GM12878 (cell line): ENCODE data around the gene C17orf107. TPM values are rescaled to one million over a fixed set of nuclear protein-coding genes. Genes with fewer than 3 reads are reported as not detected.

Experiments
- BCL11A ChIP-seq: IDR thresholded peaks from 2 replicates; pipeline ENCODE4 v1.6.1; 2011; ENCODE audit warnings: low read depth, low read length
- CHD1 ChIP-seq: IDR thresholded peaks from 2 replicates; pipeline ENCODE4 v1.6.1; 2012; ENCODE audit warnings: low read depth, low read length, improper control_type of control experiment
- EED ChIP-seq: sonication (generic); IDR thresholded peaks from 2 replicates; pipeline ENCODE4 v1.6.1; 2016; ENCODE audit warnings: antibody characterized with exemption, low read depth
- NFYA ChIP-seq: IDR thresholded peaks from 2 replicates; pipeline ENCODE4 v1.6.1; 2011; ENCODE audit warnings: low read depth, mild to moderate bottlenecking, low read length, improper control_type of control experiment, borderline replicate concordance
- RBBP5 ChIP-seq: fragments of 200-600 bp; sonication (generic); conservative IDR thresholded peaks from 2 replicates; pipeline ENCODE4 v1.6.1; 2016
- polyA plus RNA-seq, 11 experiments: library from polyadenylated mRNA; depleted of rRNA in 4 of 11; unstranded in 6 of 11; stranded (reverse) in 5 of 11; fragments of >200 nt; fragmentation: Nextera tagmentation in 4 of 11; fragmentation: Illumina TruSeq in 1 of 11; extraction: Ambion mirVana in 4 of 11; extraction: Trizol in 1 of 11; gene quantifications; 1 replicate in 1 of 11; 2 replicates in 10 of 11; pipeline versions ENCODE4 v1.2.1 to v1.2.3, GENCODE V29; 2011 to 2016; ENCODE audit warnings: inconsistent platforms in 2 of 11, missing spikeins in 2 of 11, low read depth in 1 of 11
- total RNA-seq, 4 experiments: library from RNA; depleted of rRNA in 3 of 4; stranded (reverse); fragments of >200 nt in 3 of 4; fragmentation: Illumina TruSeq in 1 of 4; extraction: Trizol in 1 of 4; gene quantifications; 2 replicates each; pipeline versions ENCODE4 v1.2.1 to v1.2.3, GENCODE V29; 2013 to 2021
- TF ChIP-seq, protein P1 (sequence below): fragments of 450-650 bp; IDR thresholded peaks from 2 replicates; pipeline ENCODE4 v1.6.1; 2016; ENCODE audit warnings: mild to moderate bottlenecking, moderate library complexity, borderline replicate concordance
- TF ChIP-seq, protein P2 (sequence below): fragments of 450-650 bp; IDR thresholded peaks from 2 replicates; pipeline ENCODE4 v1.6.1; 2018; ENCODE audit warnings: mild to moderate bottlenecking, low read depth, moderate library complexity; ENCODE audit not compliant: partially characterized antibody
- TF ChIP-seq, protein P3 (sequence below): fragments of 450-650 bp; IDR thresholded peaks from 2 replicates; pipeline ENCODE4 v1.6.1; 2018; ENCODE audit warnings: borderline replicate concordance, mild to moderate bottlenecking; ENCODE audit not compliant: partially characterized antibody
- TF ChIP-seq, protein P4 (sequence below): fragments of 450-650 bp; IDR thresholded peaks from 2 replicates; pipeline ENCODE4 v1.6.1; 2017; ENCODE audit warnings: mild to moderate bottlenecking, moderate library complexity
- TF ChIP-seq, protein P5 (sequence below): IDR thresholded peaks from 2 replicates; pipeline ENCODE4 v1.6.1; 2011; ENCODE audit warnings: borderline replicate concordance, low read depth, mild to moderate bottlenecking, moderate library complexity, low read length; ENCODE audit not compliant: insufficient read depth, poor library complexity, severe bottlenecking

C17orf107 gene
- total and polyA plus RNA-seq, 10 of the 15 experiments (the other 5 are each of a cell fraction or from before 2014, with no cell fraction given) = 0.05 to 0.46 (median 0.11) TPM; not detected in 3

DNA sequence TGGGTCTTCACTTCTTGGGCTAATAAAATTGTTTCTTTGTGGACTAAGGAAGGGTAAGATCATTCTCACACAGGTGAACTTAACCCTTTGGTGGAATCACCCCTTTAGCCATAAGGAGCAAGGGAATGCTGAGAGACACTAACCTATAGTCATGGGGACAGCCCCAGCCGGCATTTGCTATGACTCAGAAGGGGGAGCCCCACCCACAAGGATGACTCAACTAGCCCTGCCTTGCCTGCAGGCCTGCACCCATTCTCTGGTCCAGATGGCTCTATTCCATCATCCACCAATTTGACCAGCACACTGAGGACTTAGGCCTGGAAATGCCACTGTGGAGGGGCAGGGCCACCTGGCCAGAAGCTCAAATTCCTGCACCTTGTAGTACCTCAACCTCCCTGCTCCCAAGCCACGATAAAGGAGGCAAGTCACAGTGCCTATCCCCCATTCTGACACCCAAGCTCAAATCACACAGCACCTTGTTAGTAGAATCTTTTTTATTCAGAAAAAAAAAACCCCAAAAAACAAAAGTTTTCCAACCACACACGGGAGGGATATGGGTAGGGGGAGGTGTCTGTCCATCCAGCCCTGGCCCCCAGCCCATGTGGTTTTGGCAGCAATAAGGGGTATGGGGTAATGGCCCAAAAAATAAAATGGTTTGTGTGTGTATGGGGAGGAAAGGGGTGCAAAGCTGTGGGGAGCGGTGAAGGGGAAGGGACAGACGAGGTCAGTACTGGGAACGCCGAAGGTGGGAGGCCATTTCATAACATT is 46.0 kb downstream of the C17orf107 start (continued):
- TF ChIP-seq, protein P1, sequence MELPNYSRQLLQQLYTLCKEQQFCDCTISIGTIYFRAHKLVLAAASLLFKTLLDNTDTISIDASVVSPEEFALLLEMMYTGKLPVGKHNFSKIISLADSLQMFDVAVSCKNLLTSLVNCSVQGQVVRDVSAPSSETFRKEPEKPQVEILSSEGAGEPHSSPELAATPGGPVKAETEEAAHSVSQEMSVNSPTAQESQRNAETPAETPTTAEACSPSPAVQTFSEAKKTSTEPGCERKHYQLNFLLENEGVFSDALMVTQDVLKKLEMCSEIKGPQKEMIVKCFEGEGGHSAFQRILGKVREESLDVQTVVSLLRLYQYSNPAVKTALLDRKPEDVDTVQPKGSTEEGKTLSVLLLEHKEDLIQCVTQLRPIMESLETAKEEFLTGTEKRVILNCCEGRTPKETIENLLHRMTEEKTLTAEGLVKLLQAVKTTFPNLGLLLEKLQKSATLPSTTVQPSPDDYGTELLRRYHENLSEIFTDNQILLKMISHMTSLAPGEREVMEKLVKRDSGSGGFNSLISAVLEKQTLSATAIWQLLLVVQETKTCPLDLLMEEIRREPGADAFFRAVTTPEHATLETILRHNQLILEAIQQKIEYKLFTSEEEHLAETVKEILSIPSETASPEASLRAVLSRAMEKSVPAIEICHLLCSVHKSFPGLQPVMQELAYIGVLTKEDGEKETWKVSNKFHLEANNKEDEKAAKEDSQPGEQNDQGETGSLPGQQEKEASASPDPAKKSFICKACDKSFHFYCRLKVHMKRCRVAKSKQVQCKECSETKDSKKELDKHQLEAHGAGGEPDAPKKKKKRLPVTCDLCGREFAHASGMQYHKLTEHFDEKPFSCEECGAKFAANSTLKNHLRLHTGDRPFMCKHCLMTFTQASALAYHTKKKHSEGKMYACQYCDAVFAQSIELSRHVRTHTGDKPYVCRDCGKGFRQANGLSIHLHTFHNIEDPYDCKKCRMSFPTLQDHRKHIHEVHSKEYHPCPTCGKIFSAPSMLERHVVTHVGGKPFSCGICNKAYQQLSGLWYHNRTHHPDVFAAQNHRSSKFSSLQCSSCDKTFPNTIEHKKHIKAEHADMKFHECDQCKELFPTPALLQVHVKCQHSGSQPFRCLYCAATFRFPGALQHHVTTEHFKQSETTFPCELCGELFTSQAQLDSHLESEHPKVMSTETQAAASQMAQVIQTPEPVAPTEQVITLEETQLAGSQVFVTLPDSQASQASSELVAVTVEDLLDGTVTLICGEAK = no peak
- TF ChIP-seq NFYA (no peak), RBBP5 (no peak), EED (peak; percentile 87), BCL11A (peak; percentile 92), CHD1 (no peak)
- TF ChIP-seq, protein P2, sequence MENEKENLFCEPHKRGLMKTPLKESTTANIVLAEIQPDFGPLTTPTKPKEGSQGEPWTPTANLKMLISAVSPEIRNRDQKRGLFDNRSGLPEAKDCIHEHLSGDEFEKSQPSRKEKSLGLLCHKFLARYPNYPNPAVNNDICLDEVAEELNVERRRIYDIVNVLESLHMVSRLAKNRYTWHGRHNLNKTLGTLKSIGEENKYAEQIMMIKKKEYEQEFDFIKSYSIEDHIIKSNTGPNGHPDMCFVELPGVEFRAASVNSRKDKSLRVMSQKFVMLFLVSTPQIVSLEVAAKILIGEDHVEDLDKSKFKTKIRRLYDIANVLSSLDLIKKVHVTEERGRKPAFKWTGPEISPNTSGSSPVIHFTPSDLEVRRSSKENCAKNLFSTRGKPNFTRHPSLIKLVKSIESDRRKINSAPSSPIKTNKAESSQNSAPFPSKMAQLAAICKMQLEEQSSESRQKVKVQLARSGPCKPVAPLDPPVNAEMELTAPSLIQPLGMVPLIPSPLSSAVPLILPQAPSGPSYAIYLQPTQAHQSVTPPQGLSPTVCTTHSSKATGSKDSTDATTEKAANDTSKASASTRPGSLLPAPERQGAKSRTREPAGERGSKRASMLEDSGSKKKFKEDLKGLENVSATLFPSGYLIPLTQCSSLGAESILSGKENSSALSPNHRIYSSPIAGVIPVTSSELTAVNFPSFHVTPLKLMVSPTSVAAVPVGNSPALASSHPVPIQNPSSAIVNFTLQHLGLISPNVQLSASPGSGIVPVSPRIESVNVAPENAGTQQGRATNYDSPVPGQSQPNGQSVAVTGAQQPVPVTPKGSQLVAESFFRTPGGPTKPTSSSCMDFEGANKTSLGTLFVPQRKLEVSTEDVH = no peak
- TF ChIP-seq, protein P3, sequence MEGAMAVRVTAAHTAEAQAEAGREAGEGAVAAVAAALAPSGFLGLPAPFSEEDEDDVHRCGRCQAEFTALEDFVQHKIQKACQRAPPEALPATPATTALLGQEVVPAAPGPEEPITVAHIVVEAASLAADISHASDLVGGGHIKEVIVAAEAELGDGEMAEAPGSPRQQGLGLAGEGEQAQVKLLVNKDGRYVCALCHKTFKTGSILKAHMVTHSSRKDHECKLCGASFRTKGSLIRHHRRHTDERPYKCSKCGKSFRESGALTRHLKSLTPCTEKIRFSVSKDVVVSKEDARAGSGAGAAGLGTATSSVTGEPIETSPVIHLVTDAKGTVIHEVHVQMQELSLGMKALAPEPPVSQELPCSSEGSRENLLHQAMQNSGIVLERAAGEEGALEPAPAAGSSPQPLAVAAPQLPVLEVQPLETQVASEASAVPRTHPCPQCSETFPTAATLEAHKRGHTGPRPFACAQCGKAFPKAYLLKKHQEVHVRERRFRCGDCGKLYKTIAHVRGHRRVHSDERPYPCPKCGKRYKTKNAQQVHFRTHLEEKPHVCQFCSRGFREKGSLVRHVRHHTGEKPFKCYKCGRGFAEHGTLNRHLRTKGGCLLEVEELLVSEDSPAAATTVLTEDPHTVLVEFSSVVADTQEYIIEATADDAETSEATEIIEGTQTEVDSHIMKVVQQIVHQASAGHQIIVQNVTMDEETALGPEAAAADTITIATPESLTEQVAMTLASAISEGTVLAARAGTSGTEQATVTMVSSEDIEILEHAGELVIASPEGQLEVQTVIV = no peak
- TF ChIP-seq, protein P4, sequence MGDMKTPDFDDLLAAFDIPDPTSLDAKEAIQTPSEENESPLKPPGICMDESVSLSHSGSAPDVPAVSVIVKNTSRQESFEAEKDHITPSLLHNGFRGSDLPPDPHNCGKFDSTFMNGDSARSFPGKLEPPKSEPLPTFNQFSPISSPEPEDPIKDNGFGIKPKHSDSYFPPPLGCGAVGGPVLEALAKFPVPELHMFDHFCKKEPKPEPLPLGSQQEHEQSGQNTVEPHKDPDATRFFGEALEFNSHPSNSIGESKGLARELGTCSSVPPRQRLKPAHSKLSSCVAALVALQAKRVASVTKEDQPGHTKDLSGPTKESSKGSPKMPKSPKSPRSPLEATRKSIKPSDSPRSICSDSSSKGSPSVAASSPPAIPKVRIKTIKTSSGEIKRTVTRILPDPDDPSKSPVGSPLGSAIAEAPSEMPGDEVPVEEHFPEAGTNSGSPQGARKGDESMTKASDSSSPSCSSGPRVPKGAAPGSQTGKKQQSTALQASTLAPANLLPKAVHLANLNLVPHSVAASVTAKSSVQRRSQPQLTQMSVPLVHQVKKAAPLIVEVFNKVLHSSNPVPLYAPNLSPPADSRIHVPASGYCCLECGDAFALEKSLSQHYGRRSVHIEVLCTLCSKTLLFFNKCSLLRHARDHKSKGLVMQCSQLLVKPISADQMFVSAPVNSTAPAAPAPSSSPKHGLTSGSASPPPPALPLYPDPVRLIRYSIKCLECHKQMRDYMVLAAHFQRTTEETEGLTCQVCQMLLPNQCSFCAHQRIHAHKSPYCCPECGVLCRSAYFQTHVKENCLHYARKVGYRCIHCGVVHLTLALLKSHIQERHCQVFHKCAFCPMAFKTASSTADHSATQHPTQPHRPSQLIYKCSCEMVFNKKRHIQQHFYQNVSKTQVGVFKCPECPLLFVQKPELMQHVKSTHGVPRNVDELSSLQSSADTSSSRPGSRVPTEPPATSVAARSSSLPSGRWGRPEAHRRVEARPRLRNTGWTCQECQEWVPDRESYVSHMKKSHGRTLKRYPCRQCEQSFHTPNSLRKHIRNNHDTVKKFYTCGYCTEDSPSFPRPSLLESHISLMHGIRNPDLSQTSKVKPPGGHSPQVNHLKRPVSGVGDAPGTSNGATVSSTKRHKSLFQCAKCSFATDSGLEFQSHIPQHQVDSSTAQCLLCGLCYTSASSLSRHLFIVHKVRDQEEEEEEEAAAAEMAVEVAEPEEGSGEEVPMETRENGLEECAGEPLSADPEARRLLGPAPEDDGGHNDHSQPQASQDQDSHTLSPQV = no peak
- TF ChIP-seq, protein P5, sequence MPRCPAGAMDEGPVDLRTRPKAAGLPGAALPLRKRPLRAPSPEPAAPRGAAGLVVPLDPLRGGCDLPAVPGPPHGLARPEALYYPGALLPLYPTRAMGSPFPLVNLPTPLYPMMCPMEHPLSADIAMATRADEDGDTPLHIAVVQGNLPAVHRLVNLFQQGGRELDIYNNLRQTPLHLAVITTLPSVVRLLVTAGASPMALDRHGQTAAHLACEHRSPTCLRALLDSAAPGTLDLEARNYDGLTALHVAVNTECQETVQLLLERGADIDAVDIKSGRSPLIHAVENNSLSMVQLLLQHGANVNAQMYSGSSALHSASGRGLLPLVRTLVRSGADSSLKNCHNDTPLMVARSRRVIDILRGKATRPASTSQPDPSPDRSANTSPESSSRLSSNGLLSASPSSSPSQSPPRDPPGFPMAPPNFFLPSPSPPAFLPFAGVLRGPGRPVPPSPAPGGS = peak; percentile 99
